H1 (cell line): ENCODE results near the gene IKZF2. TPM values are rescaled to one million over a fixed set of nuclear protein-coding genes. Genes with fewer than 3 reads are reported as not detected.

ENCODE experiments used
- CHD1 ChIP-seq: IDR thresholded peaks from 2 replicates; pipeline ENCODE4 v1.6.1; 2012; ENCODE audit warnings: low read depth, low read length, improper control_type of control experiment
- CHD2 ChIP-seq: IDR thresholded peaks from 2 replicates; pipeline ENCODE4 v1.6.1; 2012; ENCODE audit warnings: low read length, improper control_type of control experiment
- KDM1A ChIP-seq: fragments of 200-600, 300-600 bp; sonication (generic); IDR thresholded peaks from 2 replicates; pipeline ENCODE4 v1.7.1; 2016; ENCODE audit warnings: mild to moderate bottlenecking, low read length, borderline replicate concordance
- KDM4A ChIP-seq: IDR thresholded peaks from one replicate; pipeline ENCODE4 v1.7.1; 2012; ENCODE audit warnings: low read depth, mild to moderate bottlenecking, moderate library complexity, low read length, inconsistent platforms; ENCODE audit not compliant: severe bottlenecking
- KDM5A ChIP-seq: fragments of 200-600 bp; IDR thresholded peaks from 2 replicates; pipeline ENCODE4 v1.7.1; 2012; ENCODE audit warnings: mild to moderate bottlenecking, low read length, inconsistent platforms, mixed read lengths
- POU5F1 ChIP-seq: IDR thresholded peaks from 2 replicates; pipeline ENCODE4 v1.6.1; 2011; ENCODE audit warnings: low read depth, mild to moderate bottlenecking, low read length, moderate library complexity
- TAF1 ChIP-seq: IDR thresholded peaks from 2 replicates; pipeline ENCODE4 v1.6.1; 2011; ENCODE audit warnings: mild to moderate bottlenecking, low read depth, low read length
- TEAD4 ChIP-seq: IDR thresholded peaks from 2 replicates; pipeline ENCODE4 v1.6.1; 2012; ENCODE audit warnings: low read depth, low read length, inconsistent platforms, mixed read lengths
- ZNF274 ChIP-seq: IDR thresholded peaks from 2 replicates; pipeline ENCODE4 v1.7.0; 2012; ENCODE audit warnings: low read length, borderline replicate concordance; ENCODE audit errors: extremely low read depth
- polyA plus RNA-seq, 7 experiments: library from polyadenylated mRNA; depleted of rRNA in 3 of 7; stranded (reverse) in 5 of 7; unstranded in 2 of 7; fragments of >200 nt in 5 of 7; fragments of 200-250 nt in 2 of 7; gene quantifications; 1 replicate in 5 of 7; 2 replicates in 1 of 7; 4 replicates in 1 of 7; pipeline versions ENCODE4 v1.2.1 to v1.2.3, GENCODE V29; 2011 to 2013; ENCODE audit warnings: missing spikeins in 2 of 7, mixed read lengths in 2 of 7
- total RNA-seq: library from RNA; stranded (reverse); fragmentation: NEBNext Ultra II Directional; extraction: Animal tissue kit (Norgen Biotek cat#: 25700); gene quantifications from 2 replicates; pipeline ENCODE4 v1.2.1, GENCODE V29; 2021

The IKZF2 gene
- total and polyA plus RNA-seq, 2 of the 8 experiments (the other 6 are each of a cell fraction or from before 2014, with no cell fraction given), result 1.7 to 4.4 TPM

GRCh38 chr2:213151437-213152064, at the start of gene IKZF2 (continued):
- TF ChIP-seq KDM1A, result no peak
- TF ChIP-seq TEAD4, result peak; percentile 5; the same call in 1 of the 2 replicates
- TF ChIP-seq CHD1, result no peak
- no peak for TF ChIP-seq POU5F1
- no peak for TF ChIP-seq CHD2
- TF ChIP-seq ZNF274, result no peak
- TF ChIP-seq KDM5A, result peak; percentile 48; the same call in 1 of the 2 replicates
- peak; percentile 61 for TF ChIP-seq TAF1
- TF ChIP-seq KDM4A, result no peak
